OCI-LY1 (cell line): ENCODE measurements around the gene STARD7.

Experiments used
- H2AFZ ChIP-seq: fragments of 200-600 bp; sonication (generic), shearing (Covaris generic); 2 replicates; pipeline ENCODE4 v1.6.0; 2014; ENCODE audit warnings: antibody characterized with exemption, mild to moderate bottlenecking, low read length
- H3F3A ChIP-seq: fragments of 200-600 bp; sonication (generic), shearing (Covaris generic); 2 replicates; pipeline ENCODE4 v1.6.0; 2014; ENCODE audit warnings: mild to moderate bottlenecking, antibody characterized with exemption, low read length, moderate library complexity; ENCODE audit not compliant: insufficient read depth
- H3K27ac ChIP-seq: fragments of 200-600 bp; sonication (generic); 2 replicates; pipeline ENCODE4 v1.5.1; 2014; ENCODE audit warnings: low read length, mixed run types, mild to moderate bottlenecking, low read depth; ENCODE audit not compliant: poor library complexity, severe bottlenecking
- H3K27me3 ChIP-seq: fragments of 200-600 bp; sonication (generic); 2 replicates; pipeline ENCODE4 v1.6.0; 2014; ENCODE audit warnings: antibody characterized with exemption, mild to moderate bottlenecking, low read length, moderate library complexity; ENCODE audit not compliant: insufficient read depth
- H3K36me3 ChIP-seq: fragments of 200-600 bp; sonication (generic); 2 replicates; pipeline ENCODE4 v1.6.1; 2014; ENCODE audit warnings: mild to moderate bottlenecking, antibody characterized with exemption, low read length, moderate library complexity, mixed read lengths; ENCODE audit not compliant: insufficient read depth
- H3K4me1 ChIP-seq: fragments of 200-600 bp; sonication (generic); 2 replicates; pipeline ENCODE4 v1.5.1; 2014; ENCODE audit warnings: mild to moderate bottlenecking, low read length, moderate library complexity; ENCODE audit not compliant: insufficient read depth, severe bottlenecking
- H3K4me2 ChIP-seq: fragments of 200-600 bp; sonication (generic), shearing (Covaris generic); 2 replicates; pipeline ENCODE4 v1.6.1; 2014; ENCODE audit warnings: low read length
- H3K4me3 ChIP-seq: fragments of 200-600 bp; sonication (generic); 2 replicates; pipeline ENCODE4 v1.5.1; 2014; ENCODE audit warnings: low read length, low read depth, mild to moderate bottlenecking, mixed read lengths; ENCODE audit not compliant: poor library complexity, severe bottlenecking
- H3K79me2 ChIP-seq: fragments of 200-600 bp; shearing (Covaris generic); 2 replicates; pipeline ENCODE4 v1.6.1; 2016; ENCODE audit warnings: mixed run types, low read length, mixed read lengths; ENCODE audit not compliant: insufficient read depth
- H3K9ac ChIP-seq: fragments of 200-600 bp; sonication (generic), shearing (Covaris generic); 2 replicates; pipeline ENCODE4 v1.6.1; 2014; ENCODE audit warnings: mild to moderate bottlenecking, low read length, mixed read lengths
- H3K9me2 ChIP-seq: fragments of 200-600 bp; sonication (generic), shearing (Covaris generic); 2 replicates; pipeline ENCODE4 v1.6.1; 2014; ENCODE audit warnings: low read depth, mild to moderate bottlenecking, low read length, mixed read lengths
- H3K9me3 ChIP-seq: fragments of 200-600 bp; shearing (Covaris generic); 2 replicates; pipeline ENCODE4 v1.6.1; 2014; ENCODE audit warnings: low read length, mixed read lengths
- H4K20me1 ChIP-seq: fragments of 200-600 bp; sonication (generic), shearing (Covaris generic); 2 replicates; pipeline ENCODE4 v1.6.0; 2016; ENCODE audit warnings: mild to moderate bottlenecking, low read length; ENCODE audit not compliant: insufficient read depth
- CTCF ChIP-seq: fragments of 200-600 bp; sonication (generic), shearing (Covaris generic); IDR thresholded peaks from 2 replicates; pipeline ENCODE4 v1.5.1; 2017; ENCODE audit warnings: mild to moderate bottlenecking, antibody characterized with exemption, low read length, moderate library complexity, mixed read lengths
- EZH2 ChIP-seq: fragments of 200-600 bp; sonication (generic), shearing (Covaris generic); IDR thresholded peaks from 2 replicates; pipeline ENCODE4 v1.8.0; 2017; ENCODE audit warnings: borderline replicate concordance, mixed run types, mild to moderate bottlenecking, antibody characterized with exemption, low read length, moderate library complexity, mixed read lengths

The STARD7 gene

GRCh38 chr2:96248624-96249023 is 40.0 kb upstream of the STARD7 start:
- Histone ChIP-seq H3K9ac (no peak overlapping the region), H3K9me3 (no peaks in the 10 kb centered on the region), H3K27ac (no peak overlapping the region), H3K9me2 (no peaks in the 10 kb centered on the region), H3K36me3 (peaks cover 22% of the 10 kb centered on the region), H3K79me2 (no peaks in the 10 kb centered on the region), H3K4me3 (no peak overlapping the region), H3F3A (0 out of 2 replicates have a peak, but pooled peaks cover 3% of the 10 kb centered on the region), H4K20me1 (no peaks in the 10 kb centered on the region), H3K4me2 (no peak overlapping the region), H3K4me1 (peaks cover 8% of the 10 kb centered on the region), H2AFZ (no peak overlapping the region), H3K27me3 (no peaks in the 10 kb centered on the region)
- no peak for TF ChIP-seq CTCF
- no peak for TF ChIP-seq EZH2

GRCh38 chr2:96247896-96248295 is 39.3 kb upstream of the STARD7 start:
- H3K9ac ChIP-seq, result no peak overlapping the region
- no peak overlapping the region for H3K27ac ChIP-seq
- TF ChIP-seq EZH2, result no peak
- TF ChIP-seq CTCF, result no peak

GRCh38 chr2:96247009-96247408 is 38.4 kb upstream of the STARD7 start:
- Histone ChIP-seq H3K9me3 (no peaks in the 10 kb centered on the region), H3K4me1 (peaks cover 18% of the 10 kb centered on the region), H2AFZ (no peak overlapping the region), H3K79me2 (no peaks in the 10 kb centered on the region), H4K20me1 (no peaks in the 10 kb centered on the region), H3K27ac (peak overlapping the region; percentile 13), H3K27me3 (no peaks in the 10 kb centered on the region), H3K9ac (no peak overlapping the region), H3K4me3 (no peak overlapping the region), H3K9me2 (no peaks in the 10 kb centered on the region), H3F3A (0 out of 2 replicates have a peak, but pooled peaks cover 3% of the 10 kb centered on the region), H3K4me2 (no peak overlapping the region), H3K36me3 (peaks cover 6% of the 10 kb centered on the region; the same call in 1 of the 2 replicates)
- TF ChIP-seq CTCF, result no peak

More at GRCh38 chr2:96247896-96248295, 39.3 kb upstream of the STARD7 start:
- Histone ChIP-seq H2AFZ (no peak overlapping the region), H3K4me1 (peaks cover 10% of the 10 kb centered on the region), H3K79me2 (no peaks in the 10 kb centered on the region), H3K27me3 (no peaks in the 10 kb centered on the region), H3K9me3 (no peaks in the 10 kb centered on the region), H3K9me2 (no peaks in the 10 kb centered on the region), H3K4me3 (no peak overlapping the region), H3F3A (0 out of 2 replicates have a peak, but pooled peaks cover 3% of the 10 kb centered on the region), H3K36me3 (peaks cover 14% of the 10 kb centered on the region; the same call in 1 of the 2 replicates), H4K20me1 (no peaks in the 10 kb centered on the region), H3K4me2 (no peak overlapping the region)
